Endodermal cell (in vitro differentiated cells): Measurements from ENCODE around the gene HSDL2. TPM values are rescaled to one million over a fixed set of nuclear protein-coding genes. Genes with fewer than 3 reads are reported as not detected.
A peak's percentile ranks its signal among the peaks of the same experiment; 100 is the strongest.

Source experiments
- DNase-seq: peaks from one replicate; pipeline ENCODE4 v3.0.0-alpha.2; 2017
- H3K27ac ChIP-seq: 2 replicates; pipeline ENCODE4 v1.5.1; 2013; ENCODE audit warnings: mild to moderate bottlenecking, low read depth, low read length, moderate library complexity
- H3K27me3 ChIP-seq: 2 replicates; pipeline ENCODE4 v1.6.1; 2013; ENCODE audit warnings: mild to moderate bottlenecking, low read length, moderate library complexity; ENCODE audit not compliant: insufficient read depth, control insufficient read depth, poor library complexity, severe bottlenecking
- H3K36me3 ChIP-seq: 2 replicates; pipeline ENCODE4 v1.7.0; 2013; ENCODE audit warnings: mild to moderate bottlenecking, low read length, moderate library complexity; ENCODE audit not compliant: control insufficient read depth, insufficient read depth
- H3K4me1 ChIP-seq: one replicate; pipeline ENCODE4 v1.7.0; 2013; ENCODE audit warnings: low read length; ENCODE audit not compliant: control insufficient read depth, insufficient read depth
- H3K4me3 ChIP-seq: 2 replicates; pipeline ENCODE4 v1.5.1; 2013; ENCODE audit warnings: mild to moderate bottlenecking, low read length, moderate library complexity
- H3K9ac ChIP-seq: 2 replicates; pipeline ENCODE4 v1.6.1; 2013; ENCODE audit warnings: mild to moderate bottlenecking, low read length, moderate library complexity; ENCODE audit not compliant: poor library complexity, severe bottlenecking; ENCODE audit errors: extremely low read depth
- H3K9me3 ChIP-seq: 2 replicates; pipeline ENCODE4 v1.6.1; 2013; ENCODE audit warnings: mild to moderate bottlenecking, low read length, moderate library complexity; ENCODE audit not compliant: control insufficient read depth
- H3K27ac Mint-ChIP-seq: 2 replicates; pipeline ENCODE4 v1.8.0; 2020; ENCODE audit warnings: mixed read lengths
- H3K27me3 Mint-ChIP-seq: 2 replicates; pipeline ENCODE4 v1.8.0; 2021; ENCODE audit warnings: mild to moderate bottlenecking, mixed read lengths; ENCODE audit not compliant: insufficient read depth
- H3K36me3 Mint-ChIP-seq: 2 replicates; pipeline ENCODE4 v1.8.0; 2020; ENCODE audit warnings: low read depth, mixed read lengths
- H3K4me1 Mint-ChIP-seq: 2 replicates; pipeline ENCODE4 v1.8.0; 2020; ENCODE audit warnings: mixed read lengths
- H3K4me3 Mint-ChIP-seq: 2 replicates; pipeline ENCODE4 v1.8.0; 2020; ENCODE audit warnings: mild to moderate bottlenecking, moderate library complexity, mixed read lengths
- H3K9me3 Mint-ChIP-seq: 2 replicates; pipeline ENCODE4 v1.8.0; 2020; ENCODE audit warnings: mild to moderate bottlenecking, mixed read lengths
- WGBS, 2 experiments: methylation state at CpG; one replicate each; pipeline versions ENCODE4 v1.1.5 to v1.1.7; 2013; ENCODE audit warnings: missing lambda C conversion rate in 2 of 2, mixed read lengths in 1 of 2; ENCODE audit not compliant: insufficient coverage in 1 of 2, insufficient read length in 1 of 2; 5-methylcytosine and 5-hydroxymethylcytosine counted together
- total RNA-seq, 2 donors: library from RNA; stranded (reverse); fragmentation: NEBNext Ultra II Directional in 1 of 2; extraction: Animal tissue kit (Norgen Biotek cat#: 25700) in 1 of 2; gene quantifications; 2 replicates in 1 of 2; 3 replicates in 1 of 2; pipeline ENCODE4 v1.2.1, GENCODE V29; 2021
- TF ChIP-seq, protein P1 (sequence below): fragments of 200-600 bp; sonication (generic); conservative IDR thresholded peaks from 2 replicates; pipeline ENCODE4 v1.5.0; 2021; ENCODE audit warnings: antibody characterized with exemption, mild to moderate bottlenecking

Gene HSDL2
- total RNA-seq, 2 donors from 2014 or later, result 22.5 to 29.1 TPM

- TF ChIP-seq, protein P1, sequence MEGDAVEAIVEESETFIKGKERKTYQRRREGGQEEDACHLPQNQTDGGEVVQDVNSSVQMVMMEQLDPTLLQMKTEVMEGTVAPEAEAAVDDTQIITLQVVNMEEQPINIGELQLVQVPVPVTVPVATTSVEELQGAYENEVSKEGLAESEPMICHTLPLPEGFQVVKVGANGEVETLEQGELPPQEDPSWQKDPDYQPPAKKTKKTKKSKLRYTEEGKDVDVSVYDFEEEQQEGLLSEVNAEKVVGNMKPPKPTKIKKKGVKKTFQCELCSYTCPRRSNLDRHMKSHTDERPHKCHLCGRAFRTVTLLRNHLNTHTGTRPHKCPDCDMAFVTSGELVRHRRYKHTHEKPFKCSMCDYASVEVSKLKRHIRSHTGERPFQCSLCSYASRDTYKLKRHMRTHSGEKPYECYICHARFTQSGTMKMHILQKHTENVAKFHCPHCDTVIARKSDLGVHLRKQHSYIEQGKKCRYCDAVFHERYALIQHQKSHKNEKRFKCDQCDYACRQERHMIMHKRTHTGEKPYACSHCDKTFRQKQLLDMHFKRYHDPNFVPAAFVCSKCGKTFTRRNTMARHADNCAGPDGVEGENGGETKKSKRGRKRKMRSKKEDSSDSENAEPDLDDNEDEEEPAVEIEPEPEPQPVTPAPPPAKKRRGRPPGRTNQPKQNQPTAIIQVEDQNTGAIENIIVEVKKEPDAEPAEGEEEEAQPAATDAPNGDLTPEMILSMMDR, result peak; percentile 63
- Mint-ChIP-seq H3K36me3 (peaks cover 10% of the 10 kb centered on the region), H3K4me1 (no peaks in the 10 kb centered on the region), H3K4me3 (no peak overlapping the region), H3K27me3 (no peaks in the 10 kb centered on the region), H3K9me3 (no peaks in the 10 kb centered on the region), H3K27ac (no peak overlapping the region)
- Histone ChIP-seq H3K27ac (no peak overlapping the region), H3K36me3 (no peaks in the 10 kb centered on the region), H3K27me3 (no peaks in the 10 kb centered on the region), H3K9me3 (no peaks in the 10 kb centered on the region), H3K9ac (no peak overlapping the region), H3K4me1 (no peaks in the 10 kb centered on the region), H3K4me3 (no peak overlapping the region)
- DNase-seq, result no peak
These were observed 63.3 kb downstream of the HSDL2 start for GRCh38 chr9:112443200-112443599.

- no peak for DNase-seq
- H3K27ac Mint-ChIP-seq, result no peak overlapping the region
- H3K36me3 ChIP-seq, result no peaks in the 10 kb centered on the region
- no peak overlapping the region for H3K9ac ChIP-seq
- H3K27me3 Mint-ChIP-seq, result no peaks in the 10 kb centered on the region
- no peaks in the 10 kb centered on the region for H3K4me1 Mint-ChIP-seq
- peaks cover 10% of the 10 kb centered on the region for H3K36me3 Mint-ChIP-seq
- TF ChIP-seq, protein P1, result no peak
- 100% methylated on average over 1 of the region's 1 CpG for WGBS, 2 experiments
- no peaks in the 10 kb centered on the region for H3K4me1 ChIP-seq
- H3K4me3 ChIP-seq, result no peak overlapping the region
- H3K4me3 Mint-ChIP-seq, result no peak overlapping the region
- H3K9me3 Mint-ChIP-seq, result no peaks in the 10 kb centered on the region
- no peak overlapping the region for H3K27ac ChIP-seq
- no peaks in the 10 kb centered on the region for H3K9me3 ChIP-seq
- no peaks in the 10 kb centered on the region for H3K27me3 ChIP-seq
These were observed 63.7 kb downstream of the HSDL2 start for GRCh38 chr9:112443636-112444035.

GRCh38 chr9:112445196-112445595 lies 65.3 kb downstream of the HSDL2 start:
- H3K36me3 ChIP-seq, result no peaks in the 10 kb centered on the region

More at GRCh38 chr9:112445196-112445595, 65.3 kb downstream of the HSDL2 start:
- no peaks in the 10 kb centered on the region for H3K9me3 ChIP-seq
- H3K4me1 ChIP-seq, result no peaks in the 10 kb centered on the region
- H3K4me3 Mint-ChIP-seq, result no peak overlapping the region
- H3K36me3 Mint-ChIP-seq, result peaks cover 10% of the 10 kb centered on the region
- H3K4me1 Mint-ChIP-seq, result no peaks in the 10 kb centered on the region
- DNase-seq, result no peak
- H3K4me3 ChIP-seq, result no peak overlapping the region
- WGBS, 2 experiments, result 100% methylated on average over 1 of the region's 1 CpG; no CpG with 5 or more reads in 1 of the 2 experiments
- H3K27ac Mint-ChIP-seq, result no peak overlapping the region
- H3K9ac ChIP-seq, result no peak overlapping the region
- TF ChIP-seq, protein P1, result no peak
- no peak overlapping the region for H3K27ac ChIP-seq
- H3K9me3 Mint-ChIP-seq, result no peaks in the 10 kb centered on the region
- no peaks in the 10 kb centered on the region for H3K27me3 ChIP-seq
- H3K27me3 Mint-ChIP-seq, result no peaks in the 10 kb centered on the region
